HG03196 (cell line): ENCODE results near the gene PATE1.
"Not testable (repeated sequence)": the region's sequence is repeated elsewhere in the genome, so short reads cannot be mapped to it uniquely, and the experiment has no call there.

Source experiments
- ATAC-seq: cut with Tn5 transposase; IDR thresholded peaks from one replicate; pipeline ENCODE4 v1.9.1; 2021; ENCODE audit not compliant: unreplicated experiment

Gene PATE1, protein sequence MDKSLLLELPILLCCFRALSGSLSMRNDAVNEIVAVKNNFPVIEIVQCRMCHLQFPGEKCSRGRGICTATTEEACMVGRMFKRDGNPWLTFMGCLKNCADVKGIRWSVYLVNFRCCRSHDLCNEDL

DNA sequence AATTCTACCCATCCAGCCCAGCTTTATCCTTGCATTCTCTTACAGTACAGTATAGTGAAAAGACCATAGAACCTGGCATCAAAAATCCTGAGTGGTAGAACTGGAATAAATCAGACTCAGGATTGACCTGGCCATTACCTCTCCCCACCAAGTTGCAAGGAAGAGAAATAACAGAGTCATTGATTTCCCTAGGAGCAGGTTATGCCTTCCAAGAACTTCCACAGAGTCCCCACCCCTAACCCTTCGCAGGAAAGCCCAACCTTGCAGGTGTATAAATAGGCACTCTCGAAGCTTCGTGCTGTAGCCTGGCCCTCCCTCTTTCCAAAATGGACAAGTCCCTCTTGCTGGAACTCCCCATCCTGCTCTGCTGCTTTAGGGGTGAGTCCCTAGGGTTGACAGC is at the start of gene PATE1:
Gene PATE1, plus strand, starts transcription at position 301 of the 400 bp plus-strand sequence. Its CDS starts 26 bp downstream, at position 327.
- no peak for ATAC-seq

- ATAC-seq = no peak
Observed at GRCh38 chr11:125701018-125701610, 45.0 kb upstream of the PATE1 start.

DNA sequence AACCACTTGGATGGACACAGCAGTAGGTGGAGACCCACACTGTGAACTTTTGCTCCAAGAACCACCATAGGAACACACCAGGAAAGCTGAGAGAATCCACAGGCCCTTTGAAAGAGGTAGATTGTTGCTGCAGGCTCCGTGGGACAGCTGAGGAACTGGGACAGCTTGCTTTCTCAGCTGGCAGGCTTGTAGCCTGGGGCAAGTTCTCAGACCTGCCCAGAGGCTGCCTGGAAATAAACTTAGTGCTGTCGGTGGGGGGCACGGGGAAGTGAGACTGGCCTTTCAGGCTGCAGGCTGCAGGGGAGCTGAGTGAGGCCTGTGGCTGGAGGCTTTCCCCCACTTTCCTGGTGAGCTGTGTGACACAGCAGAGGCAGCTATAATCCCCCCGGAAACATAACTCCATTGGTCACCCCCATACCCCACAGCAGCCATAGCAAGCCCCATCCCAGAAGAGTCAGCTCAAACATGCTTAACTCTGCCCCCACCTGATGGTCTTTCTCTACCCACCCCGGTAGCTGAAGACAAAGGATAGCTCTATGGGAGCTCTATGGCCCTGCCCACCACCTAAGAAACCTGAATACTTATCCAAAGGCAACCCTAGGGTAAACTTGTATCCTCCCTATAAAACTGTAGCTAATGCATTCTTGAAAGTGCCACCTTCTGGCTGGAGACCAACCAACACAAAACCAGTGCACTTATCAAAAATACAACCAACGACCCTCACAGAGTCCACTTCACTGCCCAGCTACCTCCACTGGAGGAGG is 44.0 kb upstream of the PATE1 start:
- no peak for ATAC-seq

DNA sequence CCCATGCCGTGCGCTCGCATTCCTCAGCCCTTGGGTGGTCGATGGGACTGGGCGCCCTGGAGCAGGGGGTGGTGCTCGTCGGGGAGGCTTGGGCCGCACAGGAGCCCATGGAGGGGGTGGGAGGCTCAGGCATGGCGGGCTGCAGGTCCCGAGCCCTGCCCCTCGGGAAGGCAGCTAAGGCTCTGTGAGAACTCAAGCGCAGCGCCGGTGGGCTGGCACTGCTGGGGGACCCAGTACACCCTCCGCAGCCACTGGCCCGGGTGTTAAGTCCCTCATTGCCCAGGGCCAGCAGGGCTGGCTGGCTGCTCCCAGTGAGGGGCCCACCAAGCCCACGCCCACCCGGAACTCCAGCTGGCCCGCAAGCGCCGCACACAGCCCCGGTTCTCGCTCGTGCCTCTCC is 41.4 kb upstream of the PATE1 start:
- ATAC-seq = not testable (repeated sequence)

GRCh38 chr11:125720781-125721180 is 25.3 kb upstream of the PATE1 start:
- no peak for ATAC-seq

DNA sequence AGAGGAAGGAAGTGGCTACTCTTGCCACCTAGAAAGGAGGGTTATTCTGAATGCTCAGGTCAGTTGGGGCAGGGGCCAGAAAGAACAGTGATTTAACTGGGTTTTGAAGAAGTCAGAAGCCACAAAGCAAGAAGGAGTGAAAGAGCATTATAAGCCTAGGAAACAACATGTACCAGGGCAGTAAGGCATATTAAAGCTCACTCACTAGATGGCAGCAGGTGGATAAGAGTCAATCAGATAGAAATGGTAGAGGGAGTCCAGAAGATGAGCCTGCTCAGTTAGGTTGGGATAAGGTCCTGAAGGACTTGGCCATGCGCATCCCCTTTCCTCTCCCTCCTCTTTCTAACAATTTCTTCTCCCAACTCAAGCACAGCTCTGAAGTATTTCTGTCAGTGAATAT is 22.0 kb upstream of the PATE1 start:
- no peak for ATAC-seq

- no peak for ATAC-seq
Observed at GRCh38 chr11:125728969-125729368, 17.1 kb upstream of the PATE1 start.

GRCh38 chr11:125740617-125741016 is 5.5 kb upstream of the PATE1 start:
- ATAC-seq = no peak

DNA sequence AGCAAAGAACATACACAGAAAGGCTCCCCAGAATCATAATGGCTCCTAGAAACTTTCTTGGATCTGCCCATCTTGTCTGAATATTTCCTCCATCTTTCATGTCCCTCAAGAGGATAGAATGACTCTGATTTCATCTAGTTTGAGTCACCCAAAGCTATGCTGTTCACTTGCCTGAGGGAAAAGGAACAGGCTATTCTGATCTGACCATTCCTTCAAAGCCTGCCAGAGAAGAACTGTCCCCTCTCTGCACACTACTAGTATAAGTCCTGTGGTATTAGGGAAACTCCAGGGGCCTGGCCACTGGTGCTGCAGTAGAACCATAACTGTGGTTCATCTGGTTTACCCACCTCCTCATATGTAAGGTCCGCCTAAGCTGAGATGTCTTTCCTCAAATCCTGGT is 2.4 kb upstream of the PATE1 start:
- no peak for ATAC-seq

GRCh38 chr11:125750629-125751028 is 4.5 kb downstream of the PATE1 start:
- no peak for ATAC-seq

GRCh38 chr11:125756050-125756449 is 10.0 kb downstream of the PATE1 start:
- ATAC-seq = no peak

- no peak for ATAC-seq
Observed at GRCh38 chr11:125762445-125762844, 16.4 kb downstream of the PATE1 start.

- ATAC-seq = no peak
Observed at GRCh38 chr11:125763483-125763882, 17.4 kb downstream of the PATE1 start.

DNA sequence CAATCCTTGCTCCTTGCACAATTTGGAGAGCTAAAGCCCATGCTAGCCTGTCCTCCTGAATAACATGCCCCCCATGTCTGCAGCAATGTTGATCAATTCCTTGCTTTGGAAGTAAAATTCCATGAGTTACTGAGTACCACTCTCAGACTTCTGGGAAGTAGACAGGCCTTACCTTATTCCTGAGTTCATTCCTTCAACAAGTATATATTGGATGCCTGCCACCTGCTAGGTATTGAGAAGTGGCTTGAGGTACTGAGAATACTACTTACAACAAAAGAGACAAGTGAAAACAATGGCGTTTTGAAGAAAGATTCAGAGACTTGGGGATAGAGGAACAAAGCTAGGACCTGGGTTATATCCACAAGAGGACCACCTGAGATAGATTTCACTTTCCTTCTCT is 20.2 kb downstream of the PATE1 start:
- ATAC-seq = no peak

- ATAC-seq = no peak
Observed at GRCh38 chr11:125768336-125769046, 22.4 kb downstream of the PATE1 start.

GRCh38 chr11:125770583-125770982 is 24.5 kb downstream of the PATE1 start:
- no peak for ATAC-seq

DNA sequence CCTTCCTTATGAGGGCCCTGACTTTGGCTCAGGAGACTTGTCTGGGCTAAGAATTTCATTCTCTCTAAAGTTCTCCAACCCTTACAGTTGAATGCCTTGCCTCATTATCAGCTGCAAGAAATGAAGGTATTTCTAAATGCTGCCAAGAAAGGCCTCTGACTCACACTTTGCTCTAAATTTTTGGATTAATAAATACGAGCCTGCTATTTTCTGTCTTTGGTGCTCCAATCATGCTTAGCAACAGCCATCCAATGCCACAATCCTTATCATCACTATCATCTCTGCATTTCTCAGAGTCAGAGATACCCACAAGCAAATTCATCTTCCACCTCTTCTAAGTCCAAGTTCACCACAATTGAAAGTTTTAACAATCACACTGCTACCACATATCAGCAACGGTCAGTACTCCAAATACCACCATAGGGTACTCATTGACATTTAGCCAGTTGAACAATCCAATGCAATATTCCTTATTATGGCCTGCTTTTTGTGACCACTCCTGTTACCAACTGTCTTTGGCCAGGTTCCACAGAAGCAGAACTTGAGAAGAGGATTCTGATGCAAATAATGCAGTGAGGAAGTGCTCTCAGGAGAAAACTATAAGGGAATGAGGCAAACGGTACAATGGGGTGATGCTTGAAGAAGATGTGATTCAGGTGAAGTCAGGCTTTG is 26.9 kb downstream of the PATE1 start:
- ATAC-seq = no peak

DNA sequence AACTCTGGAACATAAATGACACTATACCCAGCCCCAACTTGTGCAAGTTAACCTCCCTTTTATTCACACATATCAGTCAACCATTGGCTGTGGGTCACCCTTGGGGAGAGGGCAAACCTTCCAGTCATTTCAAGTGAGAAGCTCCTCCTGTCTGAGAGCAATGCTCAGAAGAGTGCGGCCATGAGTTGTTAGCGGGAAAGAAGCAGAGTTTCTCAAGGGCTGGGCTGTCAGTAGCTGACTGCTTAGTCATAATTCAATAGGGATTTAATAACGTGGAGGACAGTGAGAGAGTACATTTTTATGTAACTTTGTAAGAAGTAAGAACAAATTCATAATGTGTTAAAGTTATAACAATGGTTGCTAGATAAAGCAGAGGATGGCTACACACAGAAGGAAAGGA is 27.4 kb downstream of the PATE1 start:
- ATAC-seq = no peak

DNA sequence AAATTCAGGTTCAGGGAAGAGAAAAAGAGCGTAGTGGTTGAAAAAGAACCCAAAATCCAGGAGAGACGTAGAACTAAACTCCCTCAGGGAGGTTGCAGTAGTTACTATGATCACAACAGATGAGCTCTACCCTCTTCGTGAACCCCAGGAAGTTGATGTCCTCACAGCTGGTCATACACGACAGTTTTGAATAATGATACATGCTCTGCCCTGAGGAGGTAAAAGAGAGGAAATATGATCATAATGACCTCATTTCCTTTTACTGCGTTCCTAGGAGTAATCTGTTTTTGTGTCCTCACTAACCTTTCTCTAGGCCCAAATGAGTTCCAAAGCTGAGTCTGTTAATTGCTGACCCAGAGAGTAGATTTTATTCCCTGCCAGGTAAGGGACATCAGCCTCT is 31.2 kb downstream of the PATE1 start:
- ATAC-seq = no peak

DNA sequence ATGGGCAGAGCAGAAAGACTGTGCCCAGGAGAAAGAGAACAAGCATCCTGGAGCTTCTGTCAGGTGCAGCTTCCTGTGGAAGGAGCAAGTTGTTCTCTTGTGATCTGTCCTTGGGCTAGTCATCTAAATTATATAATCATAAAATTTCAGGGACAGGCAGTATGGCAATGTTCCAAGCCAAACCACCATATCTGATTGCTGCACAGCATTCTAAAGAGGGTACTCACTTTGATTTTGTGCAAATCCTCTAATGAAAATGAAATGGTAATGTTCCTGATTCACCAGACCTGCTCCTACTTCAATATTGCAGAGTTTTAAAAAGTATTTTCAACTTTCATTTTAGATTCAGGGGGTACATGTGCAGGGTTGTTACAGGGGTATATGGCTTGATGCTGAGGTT is 32.6 kb downstream of the PATE1 start, which contains the start of gene PATE2:
Gene PATE2, minus strand, starts transcription at position 101 of the 400 bp plus-strand sequence. Its CDS starts 55 bp downstream, at position 46.
- ATAC-seq = no peak

DNA sequence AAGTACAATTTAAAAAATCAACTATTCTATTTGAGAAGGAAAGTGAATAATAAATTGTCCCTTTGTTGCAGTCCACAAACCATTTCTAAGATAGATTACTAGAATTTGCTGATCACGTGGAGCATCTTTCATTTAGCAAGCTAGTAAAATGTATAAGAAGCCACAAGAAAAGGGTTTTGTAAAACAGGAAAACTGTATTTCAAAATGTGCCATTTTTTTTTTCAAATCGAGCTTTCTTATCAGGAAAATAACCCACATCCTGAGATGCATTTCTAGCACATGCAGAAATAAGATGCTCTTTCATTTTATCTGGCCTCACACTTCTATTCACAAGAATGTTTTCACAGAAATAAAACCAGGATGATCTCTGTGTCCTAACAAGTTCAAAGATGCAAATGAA is 38.6 kb downstream of the PATE1 start:
- ATAC-seq = no peak
